ENCODE results near the gene TASOR2. TPM values are rescaled to one million over a fixed set of nuclear protein-coding genes. Genes with fewer than 3 reads are reported as not detected.

The TASOR2 gene
- total RNA-seq, 1 donor from 2014 or later: 60.1 TPM

GRCh38 chr10:5709865-5710264 lies 25.2 kb downstream of the TASOR2 start:
- Histone ChIP-seq H3K4me3 (ENCODE audit: low read depth, low read length) (no peak overlapping the region), H3K36me3 (ENCODE audit: control insufficient read depth, insufficient read depth, low read length) (no peaks in the 10 kb centered on the region), H3K27me3 (ENCODE audit: control insufficient read depth, insufficient read depth, low read length) (no peaks in the 10 kb centered on the region)
- TF ChIP-seq, protein P1, sequence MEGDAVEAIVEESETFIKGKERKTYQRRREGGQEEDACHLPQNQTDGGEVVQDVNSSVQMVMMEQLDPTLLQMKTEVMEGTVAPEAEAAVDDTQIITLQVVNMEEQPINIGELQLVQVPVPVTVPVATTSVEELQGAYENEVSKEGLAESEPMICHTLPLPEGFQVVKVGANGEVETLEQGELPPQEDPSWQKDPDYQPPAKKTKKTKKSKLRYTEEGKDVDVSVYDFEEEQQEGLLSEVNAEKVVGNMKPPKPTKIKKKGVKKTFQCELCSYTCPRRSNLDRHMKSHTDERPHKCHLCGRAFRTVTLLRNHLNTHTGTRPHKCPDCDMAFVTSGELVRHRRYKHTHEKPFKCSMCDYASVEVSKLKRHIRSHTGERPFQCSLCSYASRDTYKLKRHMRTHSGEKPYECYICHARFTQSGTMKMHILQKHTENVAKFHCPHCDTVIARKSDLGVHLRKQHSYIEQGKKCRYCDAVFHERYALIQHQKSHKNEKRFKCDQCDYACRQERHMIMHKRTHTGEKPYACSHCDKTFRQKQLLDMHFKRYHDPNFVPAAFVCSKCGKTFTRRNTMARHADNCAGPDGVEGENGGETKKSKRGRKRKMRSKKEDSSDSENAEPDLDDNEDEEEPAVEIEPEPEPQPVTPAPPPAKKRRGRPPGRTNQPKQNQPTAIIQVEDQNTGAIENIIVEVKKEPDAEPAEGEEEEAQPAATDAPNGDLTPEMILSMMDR (IDR thresholded peaks at IDR 0.05; ENCODE audit: insufficient read depth, low read length, poor library complexity, severe bottlenecking): no peak
- no peak for DNase-seq (ENCODE audit: low read depth)

DNA sequence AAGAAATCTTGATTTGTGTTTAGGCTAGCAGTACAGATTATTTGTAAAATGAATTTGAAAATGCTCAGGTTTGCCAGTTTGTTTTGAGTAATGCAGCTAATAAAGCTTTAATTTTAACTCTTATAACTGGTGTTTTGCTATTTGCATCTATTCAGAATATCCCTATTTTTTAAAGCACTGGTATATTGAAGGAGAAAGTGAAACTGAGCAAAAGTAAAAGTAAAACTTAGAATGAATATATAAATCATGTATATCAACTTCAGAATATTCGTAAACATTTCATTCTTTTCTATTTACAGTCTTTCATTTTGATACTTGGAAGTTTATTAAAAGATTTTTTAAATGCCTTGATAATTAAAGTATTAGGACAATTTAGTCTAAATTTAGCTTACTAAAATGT lies 26.2 kb downstream of the TASOR2 start:
- Histone ChIP-seq H3K4me3 (ENCODE audit: low read depth, low read length) (no peak overlapping the region), H3K36me3 (ENCODE audit: control insufficient read depth, insufficient read depth, low read length) (no peaks in the 10 kb centered on the region), H3K27me3 (ENCODE audit: control insufficient read depth, insufficient read depth, low read length) (no peaks in the 10 kb centered on the region)
- TF ChIP-seq, protein P1 (IDR thresholded peaks at IDR 0.05; ENCODE audit: insufficient read depth, low read length, poor library complexity, severe bottlenecking): no peak
- no peak for DNase-seq (ENCODE audit: low read depth)

DNA sequence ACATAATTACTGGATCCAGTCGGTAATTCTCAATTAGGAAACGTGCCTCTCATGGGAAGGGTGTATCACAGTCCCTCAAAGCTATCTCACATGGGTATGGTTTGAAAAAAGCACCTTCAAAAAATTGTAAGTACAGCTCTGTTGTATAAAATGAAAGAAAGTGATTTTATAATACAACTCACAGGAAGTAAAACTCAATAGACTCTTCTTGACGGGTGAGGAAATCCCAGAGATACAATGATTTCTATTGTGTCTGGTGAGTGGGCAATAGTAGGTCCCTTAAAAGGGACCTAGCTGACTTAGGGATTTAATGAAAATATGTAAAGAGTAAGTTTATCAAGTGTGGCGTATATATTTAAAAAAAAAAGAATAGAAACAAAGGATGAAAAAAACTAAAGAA lies 27.0 kb downstream of the TASOR2 start:
- Histone ChIP-seq H3K4me3 (ENCODE audit: low read depth, low read length) (no peak overlapping the region), H3K36me3 (ENCODE audit: control insufficient read depth, insufficient read depth, low read length) (no peaks in the 10 kb centered on the region), H3K27me3 (ENCODE audit: control insufficient read depth, insufficient read depth, low read length) (no peaks in the 10 kb centered on the region)
- TF ChIP-seq, protein P1 (IDR thresholded peaks at IDR 0.05; ENCODE audit: insufficient read depth, low read length, poor library complexity, severe bottlenecking): no peak
- no peak for DNase-seq (ENCODE audit: low read depth)

GRCh38 chr10:5719546-5719945 lies 34.9 kb downstream of the TASOR2 start:
- TF ChIP-seq, protein P1 (IDR thresholded peaks at IDR 0.05; ENCODE audit: insufficient read depth, low read length, poor library complexity, severe bottlenecking): no peak
- DNase-seq (ENCODE audit: low read depth): no peak
- Histone ChIP-seq H3K27me3 (ENCODE audit: control insufficient read depth, insufficient read depth, low read length) (no peaks in the 10 kb centered on the region), H3K4me3 (ENCODE audit: low read depth, low read length) (no peak overlapping the region), H3K36me3 (ENCODE audit: control insufficient read depth, insufficient read depth, low read length) (no peaks in the 10 kb centered on the region)

DNA sequence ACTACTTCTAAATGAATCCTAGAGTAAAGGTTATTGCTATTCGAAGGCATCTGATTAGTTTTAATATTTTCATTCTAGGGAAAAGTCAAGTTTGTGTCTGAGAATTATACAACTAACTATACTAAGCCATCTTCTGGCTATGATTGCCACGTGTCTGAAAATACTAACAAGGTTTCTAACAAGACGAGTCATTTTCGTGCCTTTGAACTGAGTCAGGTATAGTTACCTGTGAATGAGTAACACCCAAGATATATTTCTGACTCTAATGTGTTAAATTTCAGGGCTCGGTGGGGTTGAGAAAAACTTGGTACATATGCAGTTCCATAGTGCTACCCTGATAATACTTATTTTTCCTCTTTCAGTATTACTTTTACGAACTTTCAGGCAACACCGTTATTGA lies 35.5 kb downstream of the TASOR2 start:
- Histone ChIP-seq H3K36me3 (ENCODE audit: control insufficient read depth, insufficient read depth, low read length) (no peaks in the 10 kb centered on the region), H3K27me3 (ENCODE audit: control insufficient read depth, insufficient read depth, low read length) (no peaks in the 10 kb centered on the region), H3K4me3 (ENCODE audit: low read depth, low read length) (no peak overlapping the region)
- DNase-seq (ENCODE audit: low read depth): peak; percentile 7
- TF ChIP-seq, protein P1 (IDR thresholded peaks at IDR 0.05; ENCODE audit: insufficient read depth, low read length, poor library complexity, severe bottlenecking): no peak

GRCh38 chr10:5723692-5724091 lies 39.1 kb downstream of the TASOR2 start:
- no peak for DNase-seq (ENCODE audit: low read depth)
- no peaks in the 10 kb centered on the region for H3K36me3 ChIP-seq (ENCODE audit: control insufficient read depth, insufficient read depth, low read length)
- TF ChIP-seq, protein P1 (IDR thresholded peaks at IDR 0.05; ENCODE audit: insufficient read depth, low read length, poor library complexity, severe bottlenecking): no peak
- H3K4me3 ChIP-seq (ENCODE audit: low read depth, low read length): no peak overlapping the region
- H3K27me3 ChIP-seq (ENCODE audit: control insufficient read depth, insufficient read depth, low read length): no peaks in the 10 kb centered on the region

Measured in kidney epithelial cell (primary cell).